GM11168 (cell line): ENCODE data around the gene ATP5PO.
"Not testable (repeated sequence)": the region's sequence is repeated elsewhere in the genome, so short reads cannot be mapped to it uniquely, and the experiment has no call there.

Experiments
- in situ Hi-C: fragments of 300-500 bp; cut with MboI; formaldehyde crosslinking; loops from one replicate; pipeline ENCODE4 v1.12.0; 2022; ENCODE audit warnings: low sequenced_read_pairs; ENCODE audit not compliant: unreplicated experiment

The ATP5PO gene

GRCh38 chr21:33874161-33874560 is 41.4 kb downstream of the ATP5PO start:
- in situ Hi-C loops = no loop called here

- in situ Hi-C loops = no loop called here
These were observed 42.6 kb downstream of the ATP5PO start for GRCh38 chr21:33872881-33873515.

GRCh38 chr21:33871171-33871570 is 44.4 kb downstream of the ATP5PO start:
- in situ Hi-C loops = no loop called here

- in situ Hi-C loops = no loop called here
These were observed 44.8 kb downstream of the ATP5PO start for GRCh38 chr21:33870768-33871167.

- in situ Hi-C loops = no loop called here
These were observed 45.7 kb downstream of the ATP5PO start for GRCh38 chr21:33869873-33870272.

- in situ Hi-C loops = not testable (repeated sequence)
These were observed 47.7 kb downstream of the ATP5PO start for GRCh38 chr21:33867868-33868267.

GRCh38 chr21:33866826-33867225 is 48.8 kb downstream of the ATP5PO start:
- in situ Hi-C loops = no loop called here

GRCh38 chr21:33865996-33866575 is 49.5 kb downstream of the ATP5PO start:
- in situ Hi-C loops = no loop called here

GRCh38 chr21:33865176-33865575 is 50.4 kb downstream of the ATP5PO start:
- in situ Hi-C loops = no loop called here

GRCh38 chr21:33864150-33864549 is 51.5 kb downstream of the ATP5PO start:
- in situ Hi-C loops = no loop called here

- in situ Hi-C loops = not testable (repeated sequence)
These were observed 52.4 kb downstream of the ATP5PO start for GRCh38 chr21:33863191-33863590.

GRCh38 chr21:33861125-33861524 is 54.5 kb downstream of the ATP5PO start:
- in situ Hi-C loops = no loop called here

GRCh38 chr21:33860332-33860879 is 55.2 kb downstream of the ATP5PO start:
- in situ Hi-C loops = no loop called here

- in situ Hi-C loops = no loop called here
These were observed 56.1 kb downstream of the ATP5PO start for GRCh38 chr21:33859373-33860102.

GRCh38 chr21:33858667-33859372 is 56.8 kb downstream of the ATP5PO start:
- in situ Hi-C loops = no loop called here

- in situ Hi-C loops = no loop called here
These were observed 57.5 kb downstream of the ATP5PO start for GRCh38 chr21:33857846-33858666.

- in situ Hi-C loops = no loop called here
These were observed 58.6 kb downstream of the ATP5PO start for GRCh38 chr21:33856893-33857527.

- in situ Hi-C loops = no loop called here
These were observed 60.4 kb downstream of the ATP5PO start for GRCh38 chr21:33855190-33855589.

- in situ Hi-C loops = no loop called here
These were observed 61.0 kb downstream of the ATP5PO start for GRCh38 chr21:33854604-33855003.
